KMS-11 (cell line): ENCODE data around the gene RPL27A.

ENCODE experiments used
- H2AFZ ChIP-seq: fragments of 200-600 bp; sonication (generic); 2 replicates; pipeline ENCODE4 v1.6.1; 2016; ENCODE audit warnings: antibody characterized with exemption, mixed run types, low read depth
- H3K27ac ChIP-seq: fragments of 200-600 bp; sonication (generic); 2 replicates; pipeline ENCODE4 v1.6.1; 2016; ENCODE audit warnings: mild to moderate bottlenecking, mixed run types
- H3K27me3 ChIP-seq: fragments of 200-600 bp; sonication (generic); 2 replicates; pipeline ENCODE4 v1.6.1; 2017; ENCODE audit warnings: mild to moderate bottlenecking, low read depth, mixed run types, moderate library complexity; ENCODE audit not compliant: insufficient read depth
- H3K36me3 ChIP-seq: fragments of 200-600 bp; sonication (generic); 2 replicates; pipeline ENCODE4 v1.6.1; 2017; ENCODE audit warnings: mild to moderate bottlenecking, mixed run types; ENCODE audit not compliant: insufficient read depth
- H3K4me1 ChIP-seq: fragments of 200-600 bp; sonication (generic); 2 replicates; pipeline ENCODE4 v1.6.1; 2016; ENCODE audit warnings: mild to moderate bottlenecking, low read depth, mixed run types; ENCODE audit not compliant: poor library complexity, severe bottlenecking
- H3K4me2 ChIP-seq: fragments of 200-600 bp; sonication (generic); 2 replicates; pipeline ENCODE4 v1.7.0; 2016; ENCODE audit warnings: mild to moderate bottlenecking, mixed run types
- H3K4me3 ChIP-seq: fragments of 200-600 bp; sonication (generic); IDR thresholded peaks from 2 replicates; pipeline ENCODE4 v1.6.1; 2017; ENCODE audit warnings: low read depth, low read length, mixed read lengths; ENCODE audit not compliant: insufficient read depth
- H3K79me2 ChIP-seq: fragments of 200-600 bp; sonication (generic); 2 replicates; pipeline ENCODE4 v1.6.1; 2016; ENCODE audit warnings: low read depth, mixed run types; ENCODE audit not compliant: insufficient read depth
- H3K9ac ChIP-seq: fragments of 200-600 bp; sonication (generic); 2 replicates; pipeline ENCODE4 v1.6.1; 2016; ENCODE audit warnings: mild to moderate bottlenecking, mixed run types
- H4K20me1 ChIP-seq: fragments of 200-600 bp; sonication (generic); 2 replicates; pipeline ENCODE4 v1.6.1; 2016; ENCODE audit warnings: mild to moderate bottlenecking, mixed run types; ENCODE audit not compliant: insufficient read depth
- TF ChIP-seq, protein P1 (sequence below): fragments of 200-600 bp; sonication (generic); conservative IDR thresholded peaks from 2 replicates; pipeline ENCODE4 v1.6.1; 2017; ENCODE audit warnings: low read depth, mild to moderate bottlenecking, antibody characterized with exemption, low read length, moderate library complexity, mixed read lengths

RPL27A gene

GRCh38 chr11:8714622-8715225, 32.1 kb downstream of the RPL27A start:
- TF ChIP-seq, protein P1, sequence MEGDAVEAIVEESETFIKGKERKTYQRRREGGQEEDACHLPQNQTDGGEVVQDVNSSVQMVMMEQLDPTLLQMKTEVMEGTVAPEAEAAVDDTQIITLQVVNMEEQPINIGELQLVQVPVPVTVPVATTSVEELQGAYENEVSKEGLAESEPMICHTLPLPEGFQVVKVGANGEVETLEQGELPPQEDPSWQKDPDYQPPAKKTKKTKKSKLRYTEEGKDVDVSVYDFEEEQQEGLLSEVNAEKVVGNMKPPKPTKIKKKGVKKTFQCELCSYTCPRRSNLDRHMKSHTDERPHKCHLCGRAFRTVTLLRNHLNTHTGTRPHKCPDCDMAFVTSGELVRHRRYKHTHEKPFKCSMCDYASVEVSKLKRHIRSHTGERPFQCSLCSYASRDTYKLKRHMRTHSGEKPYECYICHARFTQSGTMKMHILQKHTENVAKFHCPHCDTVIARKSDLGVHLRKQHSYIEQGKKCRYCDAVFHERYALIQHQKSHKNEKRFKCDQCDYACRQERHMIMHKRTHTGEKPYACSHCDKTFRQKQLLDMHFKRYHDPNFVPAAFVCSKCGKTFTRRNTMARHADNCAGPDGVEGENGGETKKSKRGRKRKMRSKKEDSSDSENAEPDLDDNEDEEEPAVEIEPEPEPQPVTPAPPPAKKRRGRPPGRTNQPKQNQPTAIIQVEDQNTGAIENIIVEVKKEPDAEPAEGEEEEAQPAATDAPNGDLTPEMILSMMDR: no peak
- H2AFZ ChIP-seq: no peak overlapping the region
- no peak overlapping the region for H3K9ac ChIP-seq
- no peaks in the 10 kb centered on the region for H3K27me3 ChIP-seq
- H3K4me1 ChIP-seq: no peaks in the 10 kb centered on the region
- no peak overlapping the region for H3K27ac ChIP-seq
- H3K4me3 ChIP-seq: no peak overlapping the region
- H3K4me2 ChIP-seq: no peak overlapping the region
- no peaks in the 10 kb centered on the region for H3K79me2 ChIP-seq
- H3K36me3 ChIP-seq: no peaks in the 10 kb centered on the region
- no peaks in the 10 kb centered on the region for H4K20me1 ChIP-seq

GRCh38 chr11:8715501-8715900, 32.9 kb downstream of the RPL27A start:
- H3K27me3 ChIP-seq: no peaks in the 10 kb centered on the region
- no peak overlapping the region for H3K4me2 ChIP-seq
- H3K4me1 ChIP-seq: no peaks in the 10 kb centered on the region
- no peak overlapping the region for H3K4me3 ChIP-seq
- TF ChIP-seq, protein P1: no peak
- H3K27ac ChIP-seq: no peak overlapping the region
- H4K20me1 ChIP-seq: no peaks in the 10 kb centered on the region
- H3K9ac ChIP-seq: no peak overlapping the region
- H3K36me3 ChIP-seq: no peaks in the 10 kb centered on the region
- no peak overlapping the region for H2AFZ ChIP-seq
- no peaks in the 10 kb centered on the region for H3K79me2 ChIP-seq

GRCh38 chr11:8717544-8717875, 34.9 kb downstream of the RPL27A start:
- H3K27me3 ChIP-seq: no peaks in the 10 kb centered on the region
- no peaks in the 10 kb centered on the region for H3K4me1 ChIP-seq
- no peaks in the 10 kb centered on the region for H4K20me1 ChIP-seq
- no peak overlapping the region for H3K4me2 ChIP-seq
- H3K36me3 ChIP-seq: no peaks in the 10 kb centered on the region
- H3K9ac ChIP-seq: no peak overlapping the region
- no peak overlapping the region for H3K4me3 ChIP-seq
- no peak overlapping the region for H2AFZ ChIP-seq
- H3K79me2 ChIP-seq: no peaks in the 10 kb centered on the region
- TF ChIP-seq, protein P1: no peak
- H3K27ac ChIP-seq: no peak overlapping the region

GRCh38 chr11:8717876-8718753, 35.5 kb downstream of the RPL27A start:
- H3K4me3 ChIP-seq: no peak overlapping the region
- H3K4me2 ChIP-seq: no peak overlapping the region
- H3K4me1 ChIP-seq: no peaks in the 10 kb centered on the region
- H3K36me3 ChIP-seq: no peaks in the 10 kb centered on the region
- no peaks in the 10 kb centered on the region for H3K27me3 ChIP-seq
- no peak overlapping the region for H2AFZ ChIP-seq
- H3K79me2 ChIP-seq: no peaks in the 10 kb centered on the region
- no peaks in the 10 kb centered on the region for H4K20me1 ChIP-seq
- no peak overlapping the region for H3K9ac ChIP-seq
- H3K27ac ChIP-seq: no peak overlapping the region
- TF ChIP-seq, protein P1: no peak
